Measurements from ENCODE around the gene SPRYD3.

- no peak for TF ChIP-seq CTCF (IDR thresholded peaks at IDR 0.05)
- TF ChIP-seq POLR2A (IDR thresholded peaks at IDR 0.05) = no peak
Observed at GRCh38 chr12:53077030-53077429, 2.2 kb downstream of the SPRYD3 start.
